NCI-H2029 (cell line): ENCODE results near the gene CD74.
"Not testable (repeated sequence)": the region's sequence is repeated elsewhere in the genome, so short reads cannot be mapped to it uniquely, and the experiment has no call there.

Experiments used
- DNase-seq: peaks from one replicate; lab custom pipeline; 2025; lab: John Stamatoyannopoulos, UW

CD74 gene

GRCh38 chr5:150412319-150413175, at the start of gene CD74:
TSS of gene CD74 (minus strand) at chr5:150412910. CDS start at chr5:150412749, 161 bp downstream.
- DNase-seq = no peak

GRCh38 chr5:150461231-150461630, 48.5 kb upstream of the CD74 start:
- DNase-seq = no peak

- DNase-seq = no peak
Measured at GRCh38 chr5:150460781-150461180, 48.1 kb upstream of the CD74 start.

- DNase-seq = peak; percentile 23
Measured at GRCh38 chr5:150458802-150459557, 46.3 kb upstream of the CD74 start.

- no peak for DNase-seq
Measured at GRCh38 chr5:150457562-150458240, 45.0 kb upstream of the CD74 start.

GRCh38 chr5:150457121-150457520, 44.4 kb upstream of the CD74 start:
- no peak for DNase-seq

- DNase-seq = no peak
Measured at GRCh38 chr5:150454492-150455229, 42.0 kb upstream of the CD74 start.

GRCh38 chr5:150454027-150454426, 41.3 kb upstream of the CD74 start:
- DNase-seq = not testable (repeated sequence)

- DNase-seq = no peak
Measured at GRCh38 chr5:150452914-150453313, 40.2 kb upstream of the CD74 start.

GRCh38 chr5:150451594-150451993, 38.9 kb upstream of the CD74 start:
- no peak for DNase-seq

- DNase-seq = peak; percentile 89
Measured at GRCh38 chr5:150449517-150450339, 37.0 kb upstream of the CD74 start, which contains the start of gene RPS14. TSS of gene RPS14 (minus strand) at chr5:150449739. CDS start at chr5:150447733, 2,006 bp downstream.

- peak; percentile 51 for DNase-seq
Measured at GRCh38 chr5:150448952-150449516, 36.3 kb upstream of the CD74 start.

- no peak for DNase-seq
Measured at GRCh38 chr5:150448334-150448733, 35.6 kb upstream of the CD74 start.

GRCh38 chr5:150447188-150447587, 34.5 kb upstream of the CD74 start:
- DNase-seq = no peak

- no peak for DNase-seq
Measured at GRCh38 chr5:150446583-150446982, 33.9 kb upstream of the CD74 start.

GRCh38 chr5:150446088-150446487, 33.4 kb upstream of the CD74 start:
- no peak for DNase-seq

- DNase-seq = no peak
Measured at GRCh38 chr5:150444770-150445169, 32.1 kb upstream of the CD74 start.

GRCh38 chr5:150443242-150444075, 30.7 kb upstream of the CD74 start:
- DNase-seq = no peak

GRCh38 chr5:150442699-150443080, 30.0 kb upstream of the CD74 start:
- no peak for DNase-seq
